ENCODE measurements around the gene SCAMP4.

- TF ChIP-seq EZH2 (IDR thresholded peaks at IDR 0.05; ENCODE audit: low read length, missing control alignments): no peak
- no peak for TF ChIP-seq CTCF (conservative IDR thresholded peaks at IDR 0.05 in 1 of 2, IDR thresholded peaks at IDR 0.05 in 1 of 2; ENCODE audit: low read depth in 1 of 2, low read length in 2 of 2)
Observed at GRCh38 chr19:1907563-1908363, 2.6 kb downstream of the SCAMP4 start.

Data from fibroblast of lung (primary cell).